GM18508 (cell line): ENCODE measurements around the gene FILIP1L.

Source experiments
- ATAC-seq: cut with Tn5 transposase; IDR thresholded peaks from one replicate; pipeline ENCODE4 v1.9.1; 2021; ENCODE audit warnings: moderate number of reproducible peaks; ENCODE audit not compliant: insufficient read depth, unreplicated experiment

The FILIP1L gene

DNA sequence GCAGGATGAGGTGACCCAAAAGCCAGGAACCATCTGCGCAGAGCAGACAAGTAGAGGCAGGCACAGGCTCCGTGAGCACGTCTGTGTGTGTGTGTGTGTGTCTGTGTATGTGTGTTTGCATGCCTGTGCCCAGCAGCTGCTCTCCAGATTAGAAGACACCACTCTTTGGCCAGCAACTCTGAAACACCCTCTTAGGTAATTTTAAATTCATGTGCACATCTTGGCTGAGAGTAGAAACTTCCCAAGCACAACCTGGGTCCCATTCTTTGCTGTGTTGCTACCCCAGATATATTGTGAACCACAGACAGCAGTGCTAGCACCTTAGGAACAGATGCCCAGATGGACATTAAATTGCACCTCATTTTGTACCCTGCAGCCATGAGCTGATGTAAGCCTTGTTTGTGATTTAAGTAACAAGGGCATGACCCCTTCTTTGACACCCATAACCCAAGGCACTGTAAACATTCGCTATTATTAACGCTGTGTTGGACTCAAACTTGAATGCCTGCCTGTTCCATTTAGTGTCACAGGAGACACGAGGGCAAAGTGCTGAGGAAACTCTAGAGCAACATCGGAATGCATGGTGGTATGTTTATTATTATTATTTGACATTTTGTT, at the start of gene FILIP1L:
Gene FILIP1L (minus strand): TSS at position 89 of the 618 bp plus-strand sequence.
- no peak for ATAC-seq

DNA sequence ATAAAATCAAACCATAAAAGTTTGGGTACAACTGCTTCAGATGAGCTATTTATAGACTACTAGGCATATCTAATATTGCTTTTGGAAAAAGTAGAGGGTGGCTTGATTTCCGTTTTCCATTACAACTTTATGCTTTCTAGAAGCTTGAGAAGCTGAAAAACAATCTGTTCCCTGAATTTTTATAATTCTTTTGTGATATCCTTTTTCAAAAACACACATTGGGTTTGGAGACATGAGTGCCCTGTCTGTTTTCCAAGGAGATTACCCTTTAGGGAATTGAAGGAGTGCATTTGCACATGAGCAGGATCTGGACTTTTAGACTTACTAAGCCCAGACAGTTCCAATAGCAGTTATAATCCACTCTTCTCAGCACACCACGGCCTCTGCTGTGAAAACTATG, 49.5 kb upstream of the FILIP1L start:
- ATAC-seq: no peak

DNA sequence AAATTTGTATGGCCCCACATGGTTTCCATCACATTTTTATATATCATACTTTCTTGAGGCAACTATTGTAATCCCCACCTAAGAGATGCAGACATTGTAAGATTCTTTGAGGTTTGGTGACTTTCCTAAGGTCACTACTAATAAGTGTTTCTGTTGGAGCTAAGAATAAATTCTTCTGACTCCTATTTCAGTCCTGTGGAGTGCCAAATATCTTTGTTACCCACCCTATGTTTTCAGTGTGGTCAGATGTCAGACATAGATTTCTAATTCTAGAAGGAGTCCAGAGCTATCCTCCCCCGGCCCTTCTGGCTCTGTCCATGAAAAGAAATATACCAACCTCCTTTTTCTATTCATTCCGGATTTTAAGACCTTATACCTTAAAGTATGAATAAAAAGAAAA, 46.2 kb upstream of the FILIP1L start:
- no peak for ATAC-seq

DNA sequence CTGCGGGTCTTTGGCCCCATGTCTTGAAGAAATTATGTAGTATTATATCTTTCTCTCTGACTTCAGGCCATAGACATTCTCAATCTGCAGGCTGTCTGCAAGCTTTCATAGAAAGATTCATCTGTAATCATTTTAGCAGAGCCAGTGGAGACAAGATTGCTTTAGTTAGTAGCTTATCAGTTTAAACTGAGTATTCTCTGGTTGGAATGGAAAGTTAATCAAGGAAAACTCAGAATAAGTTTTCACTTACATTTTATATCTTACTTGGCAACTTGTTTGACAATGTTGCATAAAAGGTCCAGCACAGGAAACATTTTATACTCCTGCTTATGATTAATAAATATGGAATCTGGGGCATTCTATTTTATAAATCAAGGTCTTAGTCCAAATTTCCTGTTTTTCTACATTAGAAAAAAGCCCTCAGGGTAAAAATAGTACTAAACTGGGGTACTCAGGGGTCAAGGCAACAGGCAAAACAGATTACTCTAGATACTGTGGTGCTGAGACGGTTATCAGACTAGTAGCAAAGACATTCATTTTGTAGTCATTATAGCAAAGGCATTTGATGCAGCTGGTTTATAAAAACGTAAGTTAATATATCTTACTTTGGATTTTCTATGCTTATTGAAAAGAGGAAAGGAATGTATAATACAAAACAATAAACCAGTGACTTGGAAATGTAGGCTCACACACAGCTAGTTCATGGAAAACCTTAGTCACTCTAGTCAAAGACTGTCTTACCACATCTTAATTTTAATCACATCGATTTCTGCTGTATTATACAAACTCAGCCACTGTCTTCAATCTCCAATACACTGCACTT, 45.2 kb upstream of the FILIP1L start:
- no peak for ATAC-seq

DNA sequence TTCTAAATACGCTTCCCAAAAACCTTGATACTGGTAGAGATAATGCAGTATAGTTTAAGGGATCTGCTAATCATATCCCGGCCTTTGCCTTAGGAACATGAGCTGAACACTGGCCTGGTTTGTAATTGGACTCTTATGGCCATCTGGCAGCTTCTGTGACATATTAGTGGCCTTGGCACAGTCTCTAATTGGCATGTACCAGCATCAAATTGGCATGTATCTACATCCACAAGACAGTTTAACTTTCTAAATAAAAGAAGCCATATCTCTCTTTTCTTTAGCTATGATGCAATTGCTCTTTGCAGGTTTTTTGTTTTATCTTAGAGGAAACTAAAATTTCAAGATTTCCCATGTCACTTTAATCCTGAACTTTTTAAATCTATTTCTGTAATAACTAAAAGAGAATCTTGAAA, 44.6 kb upstream of the FILIP1L start:
- ATAC-seq: no peak

DNA sequence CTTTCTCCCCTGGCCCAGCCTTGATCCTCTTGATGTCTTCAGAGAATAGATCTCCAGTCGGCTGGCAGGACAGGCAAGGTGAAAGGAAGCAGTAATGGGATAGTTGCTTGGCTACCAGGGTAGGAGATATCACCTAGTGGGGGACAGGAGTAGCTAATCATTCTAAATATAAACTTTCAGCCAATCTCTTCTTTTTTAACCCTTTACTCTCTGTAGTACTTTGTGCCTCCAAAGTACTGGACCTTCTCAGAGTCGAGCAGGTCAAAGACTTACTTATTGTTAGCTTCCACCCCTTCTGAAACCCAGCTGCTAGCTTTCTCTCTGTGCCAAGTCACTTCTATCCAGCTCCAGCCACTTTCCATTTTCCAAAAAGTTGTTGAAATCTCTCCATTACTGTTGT, 43.4 kb upstream of the FILIP1L start:
- ATAC-seq: no peak

DNA sequence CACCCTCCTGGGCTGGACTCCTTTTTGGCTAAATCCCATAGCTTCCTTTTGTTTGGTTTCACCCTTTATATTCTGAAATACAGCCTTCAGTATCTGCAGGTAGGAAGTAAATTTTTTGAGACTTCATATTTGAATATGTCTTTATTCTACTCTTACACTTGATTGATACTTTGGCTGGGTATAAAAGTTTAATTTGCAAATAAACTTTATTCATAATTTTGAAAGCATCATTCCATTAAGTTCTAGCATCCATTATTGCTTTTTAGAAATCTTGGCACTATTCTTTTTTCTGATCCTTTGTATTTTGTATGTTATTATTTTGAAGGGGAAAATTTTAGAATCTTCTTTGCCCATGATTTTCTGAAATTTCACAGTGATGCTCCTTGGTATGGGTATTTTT, 41.3 kb upstream of the FILIP1L start:
- ATAC-seq: no peak

DNA sequence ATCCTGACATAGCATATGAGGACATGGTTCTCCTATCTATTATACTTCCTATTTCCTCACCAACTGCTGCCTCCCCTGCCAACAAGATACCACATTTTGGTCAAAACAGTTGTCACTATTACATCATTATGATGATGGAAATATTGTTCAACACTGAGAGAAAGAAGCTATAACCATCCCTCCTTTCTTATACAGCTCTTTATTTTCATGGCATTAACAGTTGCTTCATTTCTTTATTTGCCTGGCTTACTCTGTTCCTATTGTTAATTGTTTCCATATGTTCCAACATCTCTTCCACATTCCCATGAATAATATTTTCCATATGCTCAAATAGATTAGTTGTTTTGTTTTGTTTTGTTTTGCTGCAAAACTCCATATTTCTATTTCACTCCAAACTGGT, 40.8 kb upstream of the FILIP1L start:
- ATAC-seq: no peak

DNA sequence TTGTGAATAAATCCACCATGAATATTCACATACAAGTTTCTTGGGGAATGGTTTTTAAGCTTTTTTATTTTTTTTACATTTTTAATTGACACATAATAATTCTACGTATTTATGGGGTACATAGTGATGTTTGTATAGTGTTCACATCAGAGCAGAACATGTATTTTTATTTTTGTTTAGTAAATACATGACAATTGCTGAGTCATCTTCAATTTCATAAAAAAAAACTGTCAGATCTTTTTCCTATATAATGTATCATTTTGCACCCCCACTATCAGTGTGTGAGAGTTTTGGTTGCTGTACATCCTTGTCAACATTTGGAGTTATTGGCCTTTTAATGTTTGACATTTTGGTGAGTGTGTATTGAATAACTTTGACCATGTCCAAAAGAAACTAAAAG, 39.9 kb upstream of the FILIP1L start:
- no peak for ATAC-seq

DNA sequence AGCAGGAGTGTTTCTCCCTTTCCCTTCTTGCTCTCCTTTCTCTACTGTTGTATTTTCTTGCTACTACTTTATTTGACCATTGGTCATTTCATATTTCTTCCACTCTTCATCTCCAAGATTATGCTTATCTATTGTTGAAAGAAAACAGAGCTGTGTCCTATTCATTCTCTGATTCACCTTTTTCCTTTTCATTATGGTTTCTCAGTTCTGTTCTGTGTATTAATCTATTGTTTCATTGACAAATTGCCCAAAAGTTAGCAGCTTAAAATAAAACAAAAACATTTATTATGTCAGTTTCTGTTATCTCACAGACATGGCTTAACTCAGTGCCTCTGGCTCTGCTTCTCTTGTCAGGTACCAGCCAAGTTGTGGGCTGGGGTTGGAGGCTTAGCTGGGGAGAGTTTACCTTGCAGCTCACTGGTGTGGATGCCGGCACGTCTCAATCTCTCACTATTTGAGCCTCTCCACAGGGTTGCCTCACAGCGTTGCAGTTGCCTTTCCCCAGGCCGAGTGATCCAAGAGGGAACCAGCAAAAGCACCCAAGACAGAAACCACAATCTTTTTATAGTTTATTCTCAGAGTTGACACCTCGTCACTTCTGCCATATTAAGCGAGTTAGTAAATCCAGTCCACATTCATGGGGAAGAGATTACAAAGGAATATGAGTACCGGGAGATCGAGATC, 36.9 kb upstream of the FILIP1L start:
- ATAC-seq: no peak

DNA sequence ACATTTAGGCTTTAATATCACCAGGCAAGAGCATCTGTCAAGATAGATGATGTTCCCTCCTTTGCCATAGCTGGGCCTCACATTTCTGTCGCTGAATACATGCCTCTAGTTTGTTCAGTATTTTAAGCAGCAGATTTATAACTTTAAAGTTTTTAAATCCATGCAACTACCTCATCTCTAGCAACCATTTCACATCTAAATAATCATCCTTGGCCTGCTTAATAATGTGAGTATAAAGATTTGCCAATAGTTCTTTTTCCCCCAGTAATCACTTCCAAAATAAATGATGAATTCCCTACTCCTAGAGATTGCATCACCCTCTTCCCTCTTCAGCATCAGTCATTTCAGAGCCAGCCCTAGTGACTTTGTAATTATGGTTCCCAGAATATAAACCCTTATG, 36.2 kb upstream of the FILIP1L start:
- ATAC-seq: no peak

DNA sequence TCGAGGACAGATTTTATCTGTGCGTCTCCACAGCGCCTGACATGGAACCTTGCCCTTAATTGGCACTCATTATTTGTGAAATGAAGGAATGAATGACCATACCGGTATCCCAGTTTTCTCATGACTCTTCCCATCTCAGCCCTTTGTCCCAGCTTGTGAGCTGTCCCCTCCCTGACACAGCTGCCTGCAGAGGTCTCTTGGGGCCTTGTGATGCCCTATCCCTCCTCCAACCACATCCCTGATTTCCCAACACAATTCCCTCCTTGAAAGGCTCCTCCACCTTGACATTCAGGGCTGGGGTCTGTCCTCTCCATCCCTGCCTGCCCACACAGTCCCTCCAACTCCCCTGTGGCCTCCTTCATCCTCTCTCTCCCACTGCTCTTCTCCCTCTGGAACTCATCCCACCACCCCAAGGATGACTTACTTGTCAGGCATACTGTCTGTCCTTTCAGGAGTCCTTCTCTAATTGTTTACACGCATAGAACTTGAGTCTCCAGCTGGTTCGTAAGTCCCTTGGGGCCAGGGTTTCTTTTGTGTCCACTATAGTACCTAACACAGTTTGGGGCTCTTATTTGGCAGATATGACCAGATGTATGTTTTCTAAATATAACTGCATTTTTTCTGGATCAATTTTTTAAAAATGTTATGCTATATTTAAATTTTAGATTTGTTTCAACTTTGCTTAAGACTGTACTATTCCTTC, 35.6 kb upstream of the FILIP1L start:
- no peak for ATAC-seq

DNA sequence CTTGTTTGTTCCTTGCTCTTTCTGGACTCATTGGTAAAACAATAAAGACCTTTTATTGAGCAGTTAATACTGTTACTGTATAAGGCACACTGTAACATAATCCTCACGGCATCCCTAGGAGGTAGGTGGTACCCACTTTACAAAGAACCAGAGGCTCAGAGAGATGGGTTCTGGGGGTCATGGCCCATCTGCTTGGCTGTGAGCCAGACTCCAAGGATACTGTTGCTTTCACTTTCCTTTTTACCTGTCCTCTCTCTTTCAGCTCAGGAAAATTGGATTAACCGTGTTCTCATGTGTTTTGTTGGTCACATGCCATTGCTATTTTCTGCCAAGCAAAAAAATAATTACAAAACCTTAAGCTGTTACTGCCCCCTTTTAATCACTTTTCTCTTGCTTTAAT, 34.8 kb upstream of the FILIP1L start:
- no peak for ATAC-seq

DNA sequence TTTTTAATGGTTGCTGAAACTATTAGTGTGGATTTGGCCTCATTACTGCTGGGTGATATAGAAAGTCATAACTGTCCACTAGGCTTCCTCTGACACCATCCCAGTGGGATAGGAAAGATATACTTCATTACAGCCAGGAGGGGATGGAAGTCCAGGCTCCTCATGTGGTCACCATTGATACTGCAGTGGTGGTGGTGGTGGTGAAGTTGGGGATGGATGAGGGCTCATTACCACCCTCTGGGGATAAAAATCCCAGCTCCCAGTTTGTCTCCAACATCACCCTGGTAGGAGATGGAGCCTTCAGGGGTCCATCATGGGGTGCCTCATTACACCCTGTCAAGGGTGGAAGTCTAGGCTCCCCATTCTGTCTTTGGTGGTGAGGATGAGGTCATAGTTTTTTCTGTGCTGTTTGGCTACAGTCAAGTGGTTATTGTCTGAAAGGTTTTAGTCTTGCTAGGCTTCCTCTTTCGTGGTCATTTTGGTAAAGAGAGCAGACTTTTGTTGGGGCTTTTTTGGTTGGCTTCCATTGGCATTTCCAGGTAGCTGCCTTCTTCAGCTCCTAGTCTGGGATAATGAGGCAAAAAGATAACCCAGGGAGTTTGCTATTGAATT, 30.1 kb upstream of the FILIP1L start:
- peak; percentile 80 for ATAC-seq

DNA sequence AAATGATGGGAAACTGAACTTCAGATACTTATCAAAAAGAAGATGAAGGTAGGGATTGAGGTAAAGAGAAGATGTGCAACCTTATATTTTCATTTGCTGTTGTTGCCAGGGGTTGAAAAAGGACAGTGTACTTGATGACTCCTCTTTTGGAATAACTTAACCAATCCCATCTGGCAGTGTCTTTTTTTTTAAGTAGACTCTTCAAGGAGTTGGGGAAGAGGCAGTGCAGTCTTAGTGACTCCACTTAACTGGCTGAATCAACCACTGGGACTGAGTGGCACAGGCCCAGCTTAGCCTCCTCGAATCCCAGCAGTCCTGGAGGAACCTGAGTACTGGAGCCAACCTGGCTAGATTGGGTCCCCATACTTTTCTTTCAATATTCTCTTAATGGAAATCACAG, 27.3 kb upstream of the FILIP1L start:
- ATAC-seq: no peak

DNA sequence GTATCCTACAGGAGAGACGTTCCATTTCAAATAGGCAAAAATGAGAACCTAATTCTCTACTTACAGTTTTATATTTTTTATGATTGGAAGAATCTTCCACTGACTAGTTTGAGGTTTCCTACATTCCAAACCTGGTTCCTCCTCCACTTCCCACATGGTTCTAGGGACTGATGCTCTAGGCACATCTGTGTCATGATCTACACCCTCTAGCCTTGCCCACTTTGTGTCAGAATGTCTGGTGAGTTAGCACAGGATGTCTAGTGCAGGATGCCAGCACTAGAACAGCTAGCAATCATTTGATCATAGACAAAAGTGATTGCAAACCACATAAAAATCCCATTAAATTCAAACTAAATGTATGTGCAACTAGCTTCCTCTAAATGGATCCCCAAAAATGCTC, 26.7 kb upstream of the FILIP1L start:
- ATAC-seq: no peak

DNA sequence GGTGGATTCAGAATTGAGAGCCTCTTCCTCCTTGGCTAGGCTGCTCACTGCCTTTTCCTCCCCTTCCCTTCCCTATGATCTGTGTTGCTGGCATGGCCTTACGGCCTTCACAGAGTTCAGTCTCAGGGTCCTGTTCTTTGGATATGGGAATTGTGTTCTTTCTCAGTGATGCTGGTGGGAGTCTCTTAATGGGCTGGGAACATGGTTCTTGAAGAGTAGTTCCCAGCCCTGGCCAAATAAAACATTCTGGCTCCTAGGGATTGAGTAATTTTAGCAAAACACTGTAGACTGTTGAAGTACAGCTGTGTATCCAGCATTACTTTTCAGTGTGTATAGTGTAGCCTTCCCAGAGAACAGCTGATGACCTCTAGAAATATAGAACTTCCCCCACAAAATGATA, 22.6 kb upstream of the FILIP1L start:
- no peak for ATAC-seq

DNA sequence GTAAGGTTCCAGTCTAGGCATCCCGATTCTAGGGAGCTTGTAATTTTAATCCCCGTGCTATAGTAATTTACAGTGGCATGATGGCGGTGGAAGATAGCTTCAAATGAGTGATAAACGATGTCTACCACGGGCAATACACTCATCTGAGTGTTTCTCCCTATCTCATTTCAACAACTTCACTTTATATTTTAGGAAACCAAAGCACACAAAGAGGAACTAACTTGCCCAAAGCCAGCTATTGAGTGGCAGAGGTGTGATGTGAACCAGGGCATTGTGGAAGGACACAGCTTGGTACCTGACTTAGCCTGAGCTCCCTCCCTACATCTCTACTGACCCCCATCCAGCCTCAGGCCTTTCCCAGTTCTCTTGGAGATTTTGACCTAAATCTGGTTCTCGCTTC, 16.9 kb upstream of the FILIP1L start:
- no peak for ATAC-seq

DNA sequence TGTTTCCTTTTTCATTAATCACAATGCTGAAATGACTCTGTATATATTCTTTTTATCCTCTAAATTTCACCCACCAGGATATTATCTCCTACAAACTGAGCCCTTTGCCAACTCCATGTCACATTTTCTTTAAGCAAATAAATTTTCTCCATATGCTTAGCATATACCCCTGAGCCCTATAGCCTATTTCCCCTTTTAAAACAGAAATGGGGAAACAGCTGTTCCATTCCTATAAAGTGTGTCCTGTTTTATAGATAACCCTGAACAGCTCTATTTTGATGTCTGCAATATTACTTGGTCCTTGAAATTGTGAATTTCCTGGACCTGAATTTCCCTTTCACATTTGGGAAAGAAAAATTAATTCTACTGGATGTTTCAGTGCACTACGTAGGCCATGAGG, 15.6 kb upstream of the FILIP1L start:
- ATAC-seq: no peak

DNA sequence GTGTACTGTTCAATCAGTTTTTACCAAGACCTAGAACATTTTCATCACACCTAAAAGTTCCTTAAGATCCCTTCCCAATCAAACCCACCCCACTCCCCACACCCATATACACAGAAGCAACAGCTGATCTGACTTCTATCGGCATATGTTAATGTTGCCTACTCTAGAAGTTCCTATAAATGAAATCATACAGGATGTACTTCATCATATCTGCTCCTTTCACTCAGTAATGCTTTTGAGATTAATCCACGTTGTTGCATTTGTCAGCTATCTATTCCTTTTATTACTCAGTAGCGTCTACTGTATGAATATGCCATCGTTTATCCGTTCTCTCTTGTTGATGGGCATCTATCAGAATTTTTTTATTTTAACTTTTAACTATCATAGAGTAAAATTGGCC, 14.3 kb upstream of the FILIP1L start:
- ATAC-seq: no peak

DNA sequence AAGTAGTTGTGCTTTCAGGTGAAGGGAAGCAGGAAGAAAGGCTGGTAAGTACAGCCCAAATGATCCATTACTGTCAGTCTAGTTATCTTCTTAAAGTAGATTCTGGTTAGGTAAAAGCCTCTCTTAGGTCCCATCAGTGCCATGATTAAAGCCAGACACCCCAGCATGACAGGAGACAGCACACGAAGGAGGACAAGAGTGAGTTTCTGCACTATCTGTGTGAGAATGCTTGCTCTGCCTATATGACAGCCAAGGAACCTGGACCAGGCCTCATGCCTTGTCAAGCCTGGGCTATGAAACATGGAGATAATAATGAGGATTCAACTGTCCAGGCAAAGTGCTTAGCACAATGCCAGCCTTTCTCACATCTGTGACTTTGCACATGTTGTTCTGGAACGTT, 13.5 kb upstream of the FILIP1L start:
- no peak for ATAC-seq
